NCI-H1105 (cell line): ENCODE measurements around the gene ASCL1.

Experiments used
- DNase-seq: peaks from one replicate; lab custom pipeline; 2025; lab: John Stamatoyannopoulos, UW

ASCL1 gene

GRCh38 chr12:102977945-102978706, 20.7 kb downstream of the ASCL1 start:
- no peak for DNase-seq

GRCh38 chr12:102980350-102980749, 22.9 kb downstream of the ASCL1 start:
- no peak for DNase-seq

GRCh38 chr12:102990419-102990818, 32.9 kb downstream of the ASCL1 start:
- DNase-seq, result no peak

DNA sequence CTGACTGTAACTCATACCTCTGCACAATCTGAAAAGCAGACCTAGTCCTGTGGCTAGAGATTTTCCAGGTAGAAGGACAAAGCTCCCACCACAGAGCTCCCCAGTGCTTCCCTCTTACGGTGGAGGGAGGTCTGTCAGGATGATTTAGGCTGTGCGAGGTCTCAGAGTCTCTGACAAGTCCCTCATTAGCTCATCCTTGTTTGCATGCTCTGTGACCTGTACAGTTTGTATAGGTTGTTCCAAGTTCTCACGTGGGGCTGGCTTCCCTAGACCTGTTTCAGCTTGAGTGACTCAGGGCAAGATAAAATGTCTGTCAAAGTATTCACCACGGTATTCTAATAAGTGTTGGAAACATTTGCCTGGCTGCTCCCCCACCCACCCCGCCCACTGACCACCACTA, 34.8 kb downstream of the ASCL1 start:
- DNase-seq, result no peak

GRCh38 chr12:102992720-102993119, 35.2 kb downstream of the ASCL1 start:
- DNase-seq, result no peak

DNA sequence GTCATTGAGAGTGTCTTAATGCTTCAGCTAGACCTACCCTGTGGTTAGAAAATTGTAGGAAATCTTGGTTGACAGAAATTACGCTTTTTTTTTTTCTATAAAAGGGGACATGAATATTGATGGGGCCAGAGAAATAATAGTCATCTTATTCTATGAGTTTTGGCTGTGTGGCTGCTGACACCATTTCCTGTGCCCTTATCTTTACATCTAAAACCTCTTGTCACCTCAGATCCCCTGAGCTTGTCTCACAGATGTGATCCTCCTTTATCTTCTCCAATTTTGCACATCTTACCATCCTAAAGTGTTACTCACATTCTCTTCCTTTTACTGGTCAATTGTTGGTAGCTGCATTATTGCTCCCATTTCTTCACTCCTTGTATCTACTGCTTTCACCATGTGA, 36.1 kb downstream of the ASCL1 start:
- DNase-seq, result no peak

GRCh38 chr12:102995372-102995771, 37.9 kb downstream of the ASCL1 start:
- no peak for DNase-seq
